A673 (cell line): ENCODE results near the gene MIDN. TPM values are rescaled to one million over a fixed set of nuclear protein-coding genes. Genes with fewer than 3 reads are reported as not detected.

Experiments used
- BruUV-seq: library from RNA; stranded (reverse); fragments of 400-500 nt; replicated peaks from 2 replicates; lab custom pipeline; 2021; lab: Mats Ljungman, UMichigan
- CTCF ChIA-PET: fragments of 300-600 bp; sonication (Branson Sonifier 250); formaldehyde crosslinking; loops from one replicate; lab custom pipeline; 2022; ENCODE audit warnings: antibody characterized with exemption; lab: Charles Lee
- POLR2A ChIA-PET: fragments of 300-600 bp; sonication (Branson Sonifier 250); formaldehyde crosslinking; loops from one replicate; lab custom pipeline; 2022; ENCODE audit warnings: antibody characterized with exemption; ENCODE audit not compliant: low non-redundant PET; lab: Charles Lee
- DNase-seq: peaks from one replicate; pipeline ENCODE4 v3.0.0-alpha.2; 2015; ENCODE audit warnings: low spot score
- H3K27ac ChIP-seq: fragments of 200-600 bp; sonication (generic); 2 replicates; pipeline ENCODE4 v1.5.1; 2016; ENCODE audit warnings: mixed run types, low read depth, mild to moderate bottlenecking, mixed read lengths, antibody characterized with exemption, low read length; ENCODE audit not compliant: poor library complexity, severe bottlenecking
- H3K27me3 ChIP-seq: fragments of 200-600 bp; sonication (generic); replicated peaks from 2 replicates; pipeline ENCODE4 v1.6.1; 2017; ENCODE audit warnings: mixed run types, low read depth, mild to moderate bottlenecking, mixed read lengths, antibody characterized with exemption, low read length; ENCODE audit not compliant: insufficient read depth, poor library complexity
- H3K36me3 ChIP-seq: fragments of 200-600 bp; sonication (generic); 2 replicates; pipeline ENCODE4 v1.6.1; 2016; ENCODE audit warnings: mixed run types, mild to moderate bottlenecking, mixed read lengths, antibody characterized with exemption, low read length; ENCODE audit not compliant: insufficient read depth, poor library complexity, severe bottlenecking
- H3K4me1 ChIP-seq: fragments of 200-600 bp; sonication (generic); 2 replicates; pipeline ENCODE4 v1.6.1; 2017; ENCODE audit warnings: mixed run types, mild to moderate bottlenecking, mixed read lengths, antibody characterized with exemption, low read length; ENCODE audit not compliant: insufficient read depth, poor library complexity, severe bottlenecking
- H3K4me3 ChIP-seq: fragments of 200-600 bp; sonication (generic); 2 replicates; pipeline ENCODE4 v1.5.1; 2016; ENCODE audit warnings: low read depth, mixed run types, mild to moderate bottlenecking, mixed read lengths, low read length; ENCODE audit not compliant: poor library complexity, severe bottlenecking
- H3K9me3 ChIP-seq: fragments of 200-600 bp; sonication (generic); 2 replicates; pipeline ENCODE4 v1.6.1; 2016; ENCODE audit warnings: mixed run types, low read depth, mild to moderate bottlenecking, mixed read lengths, antibody characterized with exemption, low read length; ENCODE audit not compliant: poor library complexity, severe bottlenecking
- EZH2 ChIP-seq: fragments of 200-600 bp; sonication (generic); IDR thresholded peaks from 2 replicates; pipeline ENCODE4 v1.6.1; 2017; ENCODE audit warnings: borderline replicate concordance, low read depth, mild to moderate bottlenecking, mixed read lengths, antibody characterized with exemption, low read length; ENCODE audit not compliant: poor library complexity, severe bottlenecking
- intact Hi-C: fragments of 100-400 bp; cut with micrococcal nuclease; formaldehyde crosslinking; loops from one replicate; pipeline ENCODE4 v1.10.0; 2022; ENCODE audit not compliant: unreplicated experiment
- total RNA-seq: library from RNA; stranded (reverse); gene quantifications from 2 replicates; pipeline ENCODE4 v1.2.3, GENCODE V29; 2021
- TF ChIP-seq, protein P1 (sequence below): fragments of 300-800, 200-600 bp; sonication (generic); conservative IDR thresholded peaks from 2 replicates; pipeline ENCODE4 v1.5.1; 2017; ENCODE audit warnings: low read depth, mild to moderate bottlenecking, antibody characterized with exemption, low read length, moderate library complexity, mixed read lengths

The MIDN gene
- total RNA-seq, 1 experiment from 2014 or later = 169 TPM

- BruUV-seq = no TSS peak
- CTCF ChIA-PET = interaction anchor here (0.6 kb wide), 1 partner anchor 22 kb away, joined by 6 read pairs; no protein-coding TSS in a partner anchor
- Histone ChIP-seq H3K4me1 (no peaks in the 10 kb centered on the region), H3K4me3 (no peak overlapping the region), H3K9me3 (no peaks in the 10 kb centered on the region), H3K36me3 (peaks cover 38% of the 10 kb centered on the region), H3K27ac (no peak overlapping the region), H3K27me3 (no peaks in the 10 kb centered on the region)
- DNase-seq = no peak
- intact Hi-C loops = no loop called here
- POLR2A ChIA-PET = no interaction called here
- TF ChIP-seq, protein P1, sequence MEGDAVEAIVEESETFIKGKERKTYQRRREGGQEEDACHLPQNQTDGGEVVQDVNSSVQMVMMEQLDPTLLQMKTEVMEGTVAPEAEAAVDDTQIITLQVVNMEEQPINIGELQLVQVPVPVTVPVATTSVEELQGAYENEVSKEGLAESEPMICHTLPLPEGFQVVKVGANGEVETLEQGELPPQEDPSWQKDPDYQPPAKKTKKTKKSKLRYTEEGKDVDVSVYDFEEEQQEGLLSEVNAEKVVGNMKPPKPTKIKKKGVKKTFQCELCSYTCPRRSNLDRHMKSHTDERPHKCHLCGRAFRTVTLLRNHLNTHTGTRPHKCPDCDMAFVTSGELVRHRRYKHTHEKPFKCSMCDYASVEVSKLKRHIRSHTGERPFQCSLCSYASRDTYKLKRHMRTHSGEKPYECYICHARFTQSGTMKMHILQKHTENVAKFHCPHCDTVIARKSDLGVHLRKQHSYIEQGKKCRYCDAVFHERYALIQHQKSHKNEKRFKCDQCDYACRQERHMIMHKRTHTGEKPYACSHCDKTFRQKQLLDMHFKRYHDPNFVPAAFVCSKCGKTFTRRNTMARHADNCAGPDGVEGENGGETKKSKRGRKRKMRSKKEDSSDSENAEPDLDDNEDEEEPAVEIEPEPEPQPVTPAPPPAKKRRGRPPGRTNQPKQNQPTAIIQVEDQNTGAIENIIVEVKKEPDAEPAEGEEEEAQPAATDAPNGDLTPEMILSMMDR = no peak
- TF ChIP-seq EZH2 = no peak
Observed at GRCh38 chr19:1224847-1225246, 23.5 kb upstream of the MIDN start.

GRCh38 chr19:1225440-1226226 lies 22.8 kb upstream of the MIDN start:
- TF ChIP-seq, protein P1 = no peak
- intact Hi-C loops = no loop called here
- Histone ChIP-seq H3K27me3 (no peaks in the 10 kb centered on the region), H3K36me3 (peaks cover 33% of the 10 kb centered on the region), H3K4me3 (no peak overlapping the region), H3K9me3 (no peaks in the 10 kb centered on the region), H3K4me1 (no peaks in the 10 kb centered on the region), H3K27ac (no peak overlapping the region)
- POLR2A ChIA-PET = no interaction called here
- no TSS peak for BruUV-seq
- CTCF ChIA-PET = no interaction called here
- no peak for DNase-seq

DNA sequence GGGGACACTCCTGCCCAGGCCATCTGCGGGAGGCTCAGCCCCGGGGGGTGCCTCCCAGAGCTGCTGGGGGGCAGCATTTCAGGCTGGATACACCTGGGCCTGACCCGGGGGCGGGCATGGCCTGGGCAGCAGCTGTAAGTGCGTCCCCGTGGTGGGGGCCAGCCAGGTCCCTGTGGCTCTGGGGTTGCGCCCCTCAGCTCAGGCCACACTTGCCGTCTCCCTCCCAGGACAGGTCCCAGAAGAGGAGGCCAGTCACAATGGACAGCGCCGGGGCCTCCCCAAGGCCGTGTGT lies 22.2 kb upstream of the MIDN start:
- Histone ChIP-seq H3K4me1 (no peaks in the 10 kb centered on the region), H3K27ac (no peak overlapping the region), H3K4me3 (no peak overlapping the region), H3K27me3 (no peaks in the 10 kb centered on the region), H3K9me3 (no peaks in the 10 kb centered on the region), H3K36me3 (peaks cover 28% of the 10 kb centered on the region)
- intact Hi-C loops = no loop called here
- BruUV-seq = no TSS peak
- ChIA-PET POLR2A (no interaction called here), CTCF (no interaction called here)
- no peak for DNase-seq
- TF ChIP-seq EZH2 = no peak
- TF ChIP-seq, protein P1 = no peak
